ENCODE results near the gene PPP1R27. TPM values are rescaled to one million over a fixed set of nuclear protein-coding genes. Genes with fewer than 3 reads are reported as not detected.
A peak's percentile ranks its signal among the peaks of the same experiment; 100 is the strongest.

Gene PPP1R27
- total and polyA plus RNA-seq, 9 of the 15 experiments (the other 6 are each of a cell fraction or from before 2014, with no cell fraction given): 0.29 to 6.9 (median 1.5) TPM; not detected in 2

- ChIA-PET POLR2A (interaction anchor here (0.6 to 8.0 kb wide), 10 partner anchors 10 to 35 kb away, joined by 3 to 85 read pairs (median 8); partner anchors contain the start of genes MCRIP1 and P4HB), CTCF (ENCODE audit: low intra/inter-chr PET ratio) (no interaction called here)
- DNase-seq (ENCODE audit: extremely low read depth in 1 of 4, low spot score in 3 of 4) (no peak), ATAC-seq (no peak), FAIRE-seq (no peak)
- Histone ChIP-seq H4K20me1 (replicated peaks; ENCODE audit: control insufficient read depth, insufficient read depth, low read length) (peaks cover 13% of the 10 kb centered on the region), H3K9me1 (ENCODE audit: control insufficient read depth, insufficient read depth, low read length) (no peaks in the 10 kb centered on the region), H3K27ac (ENCODE audit: extremely low read depth, low read depth, low read length) (no peak overlapping the region), H3K4me2 (ENCODE audit: insufficient read depth, low read length) (no peak overlapping the region), H3K9me3 (replicated peaks; ENCODE audit: control insufficient read depth, insufficient read depth, low read depth, low read length) (no peaks in the 10 kb centered on the region), H3K79me2 (ENCODE audit: control insufficient read depth, insufficient read depth, low read length) (no peaks in the 10 kb centered on the region), H2AFZ (ENCODE audit: low read depth, low read length) (no peak overlapping the region), H3K36me3 (ENCODE audit: control insufficient read depth, insufficient read depth, low read length) (peaks cover 58% of the 10 kb centered on the region; the same call in 2 of the 3 replicates), H3K27me3 (ENCODE audit: control insufficient read depth in 2 of 2, insufficient read depth in 2 of 2, low read length in 2 of 2) (no peaks in the 10 kb centered on the region), H3K9ac (ENCODE audit: insufficient read depth in 1 of 2, low read depth in 2 of 2, low read length in 2 of 2) (no peak overlapping the region), H3K4me3 (no peak overlapping the region), H3K4me1 (replicated peaks in 1 of 2; ENCODE audit: control insufficient read depth in 2 of 2, insufficient read depth in 2 of 2, low read length in 2 of 2) (peaks cover 2 to 51% of the 10 kb centered on the region in 2 experiments; a peak in 4 of 5 replicates)
- whole genome bisulfite sequencing (ENCODE audit: insufficient coverage, low coverage, missing lambda C conversion rate): 91% methylated on average over 28 of the region's 30 CpGs
- in situ Hi-C loops (cut with MboI) (no loop called here), intact Hi-C loops (cut with micrococcal nuclease) (no loop called here)
- BruUV-seq (replicated peaks): no TSS peak
- TF ChIP-seq ZNF518B (CRISPR knock-in tag; IDR thresholded peaks at IDR 0.05): no peak
- TF ChIP-seq CCAR2 (IDR thresholded peaks at IDR 0.05; ENCODE audit: low read depth, low read length): no peak
- no peak for TF ChIP-seq HNRNPLL (IDR thresholded peaks at IDR 0.05; ENCODE audit: low read depth, low read length, poor library complexity, severe bottlenecking)
- TF ChIP-seq MEF2D (tag; conservative IDR thresholded peaks at IDR 0.05; ENCODE audit: low read depth): no peak
- TF ChIP-seq PTBP1 (IDR thresholded peaks at IDR 0.05; ENCODE audit: low read depth, low read length): no peak
- no peak for TF ChIP-seq ZNF140 (CRISPR knock-in tag; IDR thresholded peaks at IDR 0.05)
- no peak for TF ChIP-seq CGGBP1 (CRISPR knock-in tag; IDR thresholded peaks at IDR 0.05)
- TF ChIP-seq ZNF830 (CRISPR knock-in tag; IDR thresholded peaks at IDR 0.05): no peak
- no peak for TF ChIP-seq HMGN3 (IDR thresholded peaks at IDR 0.05; ENCODE audit: borderline replicate concordance, extremely low read depth, insufficient read length, low read depth, low read length)
- TF ChIP-seq, protein P1, sequence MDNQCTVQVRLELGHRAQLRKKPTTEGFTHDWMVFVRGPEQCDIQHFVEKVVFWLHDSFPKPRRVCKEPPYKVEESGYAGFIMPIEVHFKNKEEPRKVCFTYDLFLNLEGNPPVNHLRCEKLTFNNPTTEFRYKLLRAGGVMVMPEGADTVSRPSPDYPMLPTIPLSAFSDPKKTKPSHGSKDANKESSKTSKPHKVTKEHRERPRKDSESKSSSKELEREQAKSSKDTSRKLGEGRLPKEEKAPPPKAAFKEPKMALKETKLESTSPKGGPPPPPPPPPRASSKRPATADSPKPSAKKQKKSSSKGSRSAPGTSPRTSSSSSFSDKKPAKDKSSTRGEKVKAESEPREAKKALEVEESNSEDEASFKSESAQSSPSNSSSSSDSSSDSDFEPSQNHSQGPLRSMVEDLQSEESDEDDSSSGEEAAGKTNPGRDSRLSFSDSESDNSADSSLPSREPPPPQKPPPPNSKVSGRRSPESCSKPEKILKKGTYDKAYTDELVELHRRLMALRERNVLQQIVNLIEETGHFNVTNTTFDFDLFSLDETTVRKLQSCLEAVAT (IDR thresholded peaks at IDR 0.05): peak in 1 of 2 experiments; percentile 44; a peak in 1 of 4 replicates
- peak; percentile 45 for TF ChIP-seq POLR2G (IDR thresholded peaks at IDR 0.05; ENCODE audit: low read depth, low read length)
- TF ChIP-seq SUPT5H (IDR thresholded peaks at IDR 0.05): peak; percentile 4; the same call in 1 of the 2 replicates
- TF ChIP-seq XRCC4 (IDR thresholded peaks at IDR 0.05; ENCODE audit: extremely low read depth, insufficient read depth, insufficient read length): no peak
- no peak for TF ChIP-seq JUN (IDR thresholded peaks at IDR 0.05; ENCODE audit: borderline replicate concordance, low read depth, low read length)
- no peak for TF ChIP-seq JUN (CRISPR knock-in tag; IDR thresholded peaks at IDR 0.05; ENCODE audit: borderline replicate concordance)
- no peak for TF ChIP-seq ZNF695 (CRISPR knock-in tag; IDR thresholded peaks at IDR 0.05)
- TF ChIP-seq ESRRA (IDR thresholded peaks at IDR 0.05; ENCODE audit: borderline replicate concordance, low read depth): no peak
- TF ChIP-seq ZNF3 (CRISPR knock-in tag; IDR thresholded peaks at IDR 0.05): no peak
Observed at GRCh38 chr17:81843713-81844326, 9.0 kb upstream of the PPP1R27 start.
